K562 (cell line): Measurements from ENCODE around the gene KCNK6. TPM values are rescaled to one million over a fixed set of nuclear protein-coding genes. Genes with fewer than 3 reads are reported as not detected.

Source experiments
- ATF2 ChIP-seq: sonication (generic); formaldehyde crosslinking; IDR thresholded peaks from 2 replicates; pipeline ENCODE4 v1.8.1; 2022; ENCODE audit warnings: missing genetic modification reagents
- CREM ChIP-seq: IDR thresholded peaks from 2 replicates; pipeline ENCODE4 v1.6.1; 2014; ENCODE audit warnings: antibody characterized with exemption, low read depth
- FOXJ2 ChIP-seq: fragments of 200-800 bp; sonication (Bioruptor generic); IDR thresholded peaks from 2 replicates; pipeline ENCODE4 v1.6.1; 2016; ENCODE audit warnings: missing genetic modification characterization, missing compliant biosample characterization
- GABPB1 ChIP-seq: sonication (generic); formaldehyde crosslinking; IDR thresholded peaks from 2 replicates; pipeline ENCODE4 v1.8.0; 2022; ENCODE audit warnings: mild to moderate bottlenecking, missing genetic modification reagents
- GTF2A2 ChIP-seq: IDR thresholded peaks from 2 replicates; pipeline ENCODE4 v1.6.1; 2016; ENCODE audit warnings: mild to moderate bottlenecking, missing genetic modification characterization, missing compliant biosample characterization
- GTF2B ChIP-seq: IDR thresholded peaks from 2 replicates; pipeline ENCODE4 v1.6.1; 2011; ENCODE audit not compliant: insufficient read length; ENCODE audit errors: extremely low read depth
- L3MBTL2 ChIP-seq: fragments of 450-650 bp; IDR thresholded peaks from 2 replicates; pipeline ENCODE4 v1.6.1; 2016; ENCODE audit warnings: mild to moderate bottlenecking, moderate library complexity
- LEF1 ChIP-seq: fragments of 450-650 bp; IDR thresholded peaks from 2 replicates; pipeline ENCODE4 v1.6.1; 2016; ENCODE audit warnings: mild to moderate bottlenecking
- NCOA1 ChIP-seq: fragments of 450-650 bp; IDR thresholded peaks from 2 replicates; pipeline ENCODE4 v1.6.1; 2016; ENCODE audit warnings: low read depth
- NFE2 ChIP-seq: IDR thresholded peaks from 2 replicates; pipeline ENCODE4 v1.6.1; 2014; ENCODE audit warnings: antibody characterized with exemption, low read depth
- NFYB ChIP-seq: IDR thresholded peaks from 2 replicates; pipeline ENCODE4 v1.6.1; 2011; ENCODE audit warnings: mild to moderate bottlenecking, moderate library complexity; ENCODE audit not compliant: insufficient read length; ENCODE audit errors: extremely low read depth
- RBFOX2 ChIP-seq: fragments of 200-400 bp; formaldehyde crosslinking; IDR thresholded peaks from 2 replicates; pipeline ENCODE4 v1.6.1; 2017; ENCODE audit warnings: low read depth, mild to moderate bottlenecking, low read length, moderate library complexity
- SMAD2 ChIP-seq: fragments of 150-350 bp; IDR thresholded peaks from 2 replicates; pipeline ENCODE4 v1.6.1; 2014; ENCODE audit warnings: low read depth, mild to moderate bottlenecking, low read length
- ZFP91 ChIP-seq: sonication (generic); formaldehyde crosslinking; IDR thresholded peaks from 2 replicates; pipeline ENCODE4 v1.8.0; 2022; ENCODE audit warnings: mild to moderate bottlenecking, missing genetic modification reagents
- ZNF23 ChIP-seq: fragments of 250-450 bp; sonication (Bioruptor Pico); IDR thresholded peaks from 2 replicates; pipeline ENCODE4 v1.4.0; 2020; ENCODE audit warnings: mild to moderate bottlenecking
- ZNF263 ChIP-seq: sonication (generic); formaldehyde crosslinking; IDR thresholded peaks from 2 replicates; pipeline ENCODE4 v1.8.0; 2022; ENCODE audit warnings: mild to moderate bottlenecking, missing genetic modification reagents, borderline replicate concordance
- ZNF518B ChIP-seq: fragments of 250-450 bp; sonication (Bioruptor Pico); IDR thresholded peaks from 2 replicates; pipeline ENCODE4 v1.5.0; 2021; ENCODE audit warnings: mild to moderate bottlenecking, moderate library complexity
- ZNF740 ChIP-seq, 3 experiments: fragments of 200-800 bp in 1 of 3; sonication (Bioruptor generic) in 1 of 3; sonication (generic) in 1 of 3; formaldehyde crosslinking in 1 of 3; IDR thresholded peaks; 2 replicates each; pipeline versions ENCODE4 v1.6.1 to v1.8.0; 2016 to 2022; ENCODE audit warnings: mild to moderate bottlenecking in 2 of 3, missing compliant biosample characterization in 2 of 3, missing genetic modification characterization in 2 of 3, missing genetic modification reagents in 1 of 3
- ZNF785 ChIP-seq: fragments of 250-450 bp; sonication (Bioruptor Pico); IDR thresholded peaks from 2 replicates; pipeline ENCODE4 v1.4.0; 2020; ENCODE audit warnings: mild to moderate bottlenecking
- polyA plus RNA-seq, 8 experiments: library from polyadenylated mRNA; depleted of rRNA in 4 of 8; stranded (reverse) in 5 of 8; unstranded in 3 of 8; fragments of >200 nt; fragmentation: Nextera tagmentation in 2 of 8; fragmentation: Illumina TruSeq in 1 of 8; extraction: Ambion mirVana in 2 of 8; extraction: Trizol in 1 of 8; gene quantifications; 2 replicates each; pipeline versions ENCODE4 v1.2.1 to v1.2.3, GENCODE V29; 2011 to 2014; ENCODE audit warnings: inconsistent platforms in 1 of 8, missing spikeins in 1 of 8
- total RNA-seq, 7 experiments: library from RNA; depleted of rRNA in 6 of 7; stranded (reverse); fragments of >200 nt in 6 of 7; fragmentation: Illumina TruSeq in 2 of 7; extraction: Trizol in 2 of 7; gene quantifications; 2 replicates each; pipeline versions ENCODE4 v1.2.1 to v1.2.3, GENCODE V29; 2011 to 2021; ENCODE audit warnings: low replicate concordance in 1 of 7

KCNK6 gene
- total and polyA plus RNA-seq, 9 of the 15 experiments (the other 6 are each of a cell fraction or from before 2014, with no cell fraction given): 0.05 to 0.42 (median 0.15) TPM

GRCh38 chr19:38361633-38362075 lies 42.0 kb downstream of the KCNK6 start (continued):
- TF ChIP-seq ZFP91 (CRISPR knock-in tag) (no peak), GTF2B (no peak), L3MBTL2 (peak; percentile 8; the same call in 1 of the 2 replicates), LEF1 (no peak), SMAD2 (no peak), ZNF23 (CRISPR knock-in tag) (no peak), ATF2 (CRISPR knock-in tag) (no peak), NFE2 (no peak), ZNF518B (no peak), GABPB1 (CRISPR knock-in tag) (no peak), ZNF785 (CRISPR knock-in tag) (no peak), ZNF263 (CRISPR knock-in tag) (no peak), GTF2A2 (tag) (no peak), NCOA1 (no peak), NFYB (no peak), ZNF740 (CRISPR knock-in tag; IDR thresholded peaks at IDR 0.05) (no peak), ZNF740 (tag; IDR thresholded peaks at IDR 0.05) (no peak), RBFOX2 (peak; percentile 9; the same call in 1 of the 2 replicates), FOXJ2 (tag) (no peak), CREM (0 out of 2 replicates have a peak, but pooled peaks have one; percentile 14)
